ENCODE results near the gene ZDHHC5.

ZDHHC5 gene

DNA sequence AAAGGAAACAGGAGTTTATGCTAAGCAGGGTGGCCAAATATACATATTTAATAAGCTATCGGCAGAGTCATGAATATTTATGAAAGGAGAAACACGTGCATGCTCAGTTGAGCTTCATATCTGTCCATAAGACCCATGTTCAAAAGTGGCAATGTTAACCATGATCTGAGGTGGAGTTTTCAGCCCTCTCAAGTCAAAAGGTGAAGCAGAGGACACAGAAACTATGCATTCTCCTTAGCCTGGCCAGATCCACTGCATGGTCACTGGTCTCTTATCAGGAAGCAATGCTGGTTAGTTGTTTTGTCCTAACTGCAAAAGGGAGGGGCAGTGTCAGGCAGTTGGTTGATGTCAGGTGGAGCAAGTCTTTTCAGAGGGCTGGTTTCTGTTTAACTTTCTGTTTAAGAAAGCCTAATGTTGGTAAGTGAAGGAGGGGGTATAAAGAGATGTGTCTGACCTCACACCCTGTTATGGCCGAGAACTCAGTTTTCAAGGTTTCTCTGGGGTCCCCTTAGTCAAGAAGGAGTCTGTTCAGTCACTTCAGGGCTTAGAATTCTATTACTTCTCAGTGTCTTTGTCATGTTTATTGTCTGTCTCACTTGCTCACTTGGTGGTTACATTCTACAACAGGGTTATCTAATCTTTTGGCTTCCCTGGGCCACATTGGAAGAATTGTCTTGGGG lies 67.8 kb downstream of the ZDHHC5 start:
- no peak for DNase-seq

DNA sequence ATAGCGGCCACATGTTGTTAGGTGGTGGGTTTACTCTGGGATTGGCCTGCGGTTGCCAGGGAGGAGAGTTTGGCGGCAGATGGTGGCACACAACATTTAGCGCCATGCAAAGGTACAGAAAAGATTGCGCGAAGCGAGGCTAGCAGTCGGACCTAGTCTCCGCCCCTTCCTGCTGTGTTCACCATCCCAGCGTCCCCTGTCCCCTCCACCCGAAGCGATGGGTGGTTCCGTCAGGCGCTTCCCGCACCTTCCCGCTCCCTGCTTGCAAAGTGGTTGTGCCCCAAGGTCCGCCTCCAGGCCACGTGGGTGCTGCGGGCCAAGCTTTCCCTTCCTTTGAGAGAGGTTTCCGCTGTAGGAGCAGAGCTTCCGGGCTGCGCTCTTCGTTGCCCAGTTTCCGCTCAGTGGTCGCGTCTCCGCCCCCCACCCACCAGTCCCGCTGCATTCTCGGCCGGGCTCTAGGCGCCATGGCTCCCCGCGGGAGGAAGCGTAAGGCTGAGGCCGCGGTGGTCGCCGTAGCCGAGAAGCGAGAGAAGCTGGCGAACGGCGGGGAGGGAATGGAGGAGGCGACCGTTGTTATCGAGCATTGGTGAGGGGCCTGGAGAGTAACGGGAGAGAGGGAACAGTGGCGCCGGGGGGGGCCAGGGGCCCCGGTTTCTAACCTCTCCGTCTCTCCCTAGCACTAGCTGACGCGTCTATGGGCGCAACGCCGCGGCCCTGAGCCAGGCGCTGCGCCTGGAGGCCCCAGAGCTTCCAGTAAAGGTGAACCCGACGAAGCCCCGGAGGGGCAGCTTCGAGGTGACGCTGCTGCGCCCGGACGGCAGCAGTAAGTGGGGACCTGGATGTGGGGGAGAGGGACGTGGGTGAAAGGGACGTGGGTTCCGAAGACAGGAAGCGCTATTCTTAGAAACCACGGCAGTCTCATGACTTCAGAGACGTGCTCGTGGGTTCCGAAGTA lies 73.5 kb downstream of the ZDHHC5 start, which contains the start of gene SELENOH:
Gene SELENOH (plus strand): TSS at position 360 of the 955 bp plus-strand sequence. CDS start 105 bp downstream, at position 465.
- peak; percentile 98 for DNase-seq

DNA sequence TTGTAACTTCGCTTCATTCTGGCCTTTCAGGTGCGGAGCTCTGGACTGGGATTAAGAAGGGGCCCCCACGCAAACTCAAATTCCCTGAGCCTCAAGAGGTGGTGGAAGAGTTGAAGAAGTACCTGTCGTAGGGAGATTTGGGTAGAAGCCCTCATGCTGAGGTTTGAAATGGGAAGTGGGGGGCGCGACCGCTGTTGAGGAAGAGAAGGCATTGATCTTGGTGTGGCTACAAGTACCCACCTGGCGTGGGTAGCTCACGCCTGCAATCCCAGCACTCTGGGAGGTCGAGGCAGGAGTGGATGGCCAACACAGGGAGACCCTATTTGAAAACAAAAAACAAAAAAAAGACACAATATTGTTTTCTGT lies 74.2 kb downstream of the ZDHHC5 start:
- no peak for DNase-seq

DNA sequence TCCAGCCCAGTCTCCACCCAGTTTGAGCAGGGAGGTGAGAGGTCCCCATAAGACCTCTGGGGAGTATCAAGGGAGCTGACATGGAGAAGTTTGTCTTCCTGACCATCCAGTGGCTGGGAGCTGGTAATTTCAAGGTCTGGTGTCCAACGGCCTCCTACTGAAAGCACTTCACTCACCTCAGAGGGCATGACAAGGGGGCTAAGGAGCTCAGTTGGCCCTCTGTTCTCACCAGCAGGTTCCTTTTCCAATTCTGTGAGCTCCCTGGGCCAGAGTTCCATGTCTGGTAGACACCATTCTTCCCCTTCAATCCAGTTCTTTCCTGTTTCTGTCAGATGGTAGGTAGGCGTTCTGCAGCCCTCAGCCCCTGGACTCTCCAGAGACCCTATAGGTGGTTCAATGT lies 76.4 kb downstream of the ZDHHC5 start:
- no peak for DNase-seq

DNA sequence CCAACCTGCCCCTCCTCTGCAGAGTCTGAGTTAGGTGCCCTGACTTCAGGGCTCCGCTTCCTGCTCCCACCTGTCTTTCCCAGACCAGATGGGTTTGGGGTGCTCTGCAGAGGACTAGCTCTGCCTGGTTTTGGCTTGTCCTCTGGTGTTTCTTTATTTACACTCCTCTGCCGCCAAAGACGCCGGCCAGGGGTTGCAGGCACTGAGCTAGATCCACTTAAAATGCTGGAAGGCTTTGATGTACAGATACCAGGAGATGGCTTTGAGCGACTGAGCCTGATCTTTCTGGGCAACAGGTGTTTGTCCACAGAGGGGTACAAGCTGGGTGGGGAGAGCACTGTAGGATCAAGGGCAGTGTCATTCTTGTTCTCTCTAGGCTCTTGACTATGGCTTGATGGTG lies 77.3 kb downstream of the ZDHHC5 start:
- DNase-seq, result no peak

DNA sequence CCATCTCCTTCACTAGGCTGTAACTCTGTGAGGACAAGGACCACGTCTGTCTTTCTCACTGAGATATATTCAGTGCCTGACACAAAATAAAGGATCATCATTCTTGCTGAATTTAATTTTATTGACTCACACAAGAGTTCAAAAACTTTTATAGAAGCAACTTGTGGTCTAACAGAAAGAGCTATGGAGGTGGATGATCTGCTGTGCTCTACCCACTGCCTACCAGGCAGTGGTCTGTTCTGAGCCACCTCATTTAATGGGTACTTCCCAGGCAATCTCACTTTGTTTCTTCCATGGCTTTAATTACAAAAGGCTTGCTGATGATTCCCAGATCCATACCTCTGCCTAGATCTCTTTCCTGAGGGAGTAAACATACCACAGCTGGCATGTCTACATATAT lies 79.0 kb downstream of the ZDHHC5 start:
- DNase-seq, result no peak
